ENCODE results near the gene MAP3K4.
A peak's percentile ranks its signal among the peaks of the same experiment; 100 is the strongest.
"Not testable (repeated sequence)": the region's sequence is repeated elsewhere in the genome, so short reads cannot be mapped to it uniquely, and the experiment has no call there.

MAP3K4 gene

GRCh38 chr6:160971171-160971570 lies 20.4 kb upstream of the MAP3K4 start:
- DNase-seq, result no peak

- DNase-seq, result peak; percentile 4
Observed at GRCh38 chr6:160972111-160972510, 19.5 kb upstream of the MAP3K4 start.

- DNase-seq, result not testable (repeated sequence)
Observed at GRCh38 chr6:160972594-160972993, 19.0 kb upstream of the MAP3K4 start.

- no peak for DNase-seq
Observed at GRCh38 chr6:160973311-160974250, 18.0 kb upstream of the MAP3K4 start.

- DNase-seq, result no peak
Observed at GRCh38 chr6:160974304-160974771, 17.2 kb upstream of the MAP3K4 start.

GRCh38 chr6:160975162-160975561 lies 16.4 kb upstream of the MAP3K4 start:
- DNase-seq, result no peak

- DNase-seq, result not testable (repeated sequence)
Observed at GRCh38 chr6:160975961-160976360, 15.6 kb upstream of the MAP3K4 start.

GRCh38 chr6:160978141-160978901 lies 13.2 kb upstream of the MAP3K4 start:
- DNase-seq, result no peak

- DNase-seq, result no peak
Observed at GRCh38 chr6:160979061-160979708, 12.4 kb upstream of the MAP3K4 start.

- DNase-seq, result not testable (repeated sequence)
Observed at GRCh38 chr6:160983377-160983948, 8.1 kb upstream of the MAP3K4 start.

GRCh38 chr6:160986851-160987250 lies 4.7 kb upstream of the MAP3K4 start:
- no peak for DNase-seq

- DNase-seq, result no peak
Observed at GRCh38 chr6:160987265-160987664, 4.3 kb upstream of the MAP3K4 start.

- no peak for DNase-seq
Observed at GRCh38 chr6:160990847-160991405, 643 bp upstream of the MAP3K4 start.

GRCh38 chr6:160992061-160992979 lies 751 bp downstream of the MAP3K4 start:
- DNase-seq, result peak; percentile 61

GRCh38 chr6:160992980-160993314 lies 1.4 kb downstream of the MAP3K4 start:
- no peak for DNase-seq

- no peak for DNase-seq
Observed at GRCh38 chr6:160995271-160995670, 3.7 kb downstream of the MAP3K4 start.

GRCh38 chr6:160996131-160996601 lies 4.6 kb downstream of the MAP3K4 start:
- no peak for DNase-seq

- DNase-seq, result no peak
Observed at GRCh38 chr6:160998217-160998616, 6.6 kb downstream of the MAP3K4 start.

GRCh38 chr6:160998766-160999165 lies 7.2 kb downstream of the MAP3K4 start:
- DNase-seq, result no peak

GRCh38 chr6:160999516-160999915 lies 7.9 kb downstream of the MAP3K4 start:
- no peak for DNase-seq

GRCh38 chr6:161000632-161001031 lies 9.1 kb downstream of the MAP3K4 start:
- DNase-seq, result no peak

All from RPMI8226 (cell line).